ENCODE results near the gene AEBP1.

- no peak for TF ChIP-seq CTCF (IDR thresholded peaks at IDR 0.05)
- TF ChIP-seq POLR2A (IDR thresholded peaks at IDR 0.05): no peak
These were observed 7.6 kb downstream of the AEBP1 start for GRCh38 chr7:44111761-44112160.
